Measurements from ENCODE around the gene CFAP73.

- TF ChIP-seq GATA3 (IDR thresholded peaks at IDR 0.05; ENCODE audit: low read depth, low read length) (no peak), GATA2 (IDR thresholded peaks at IDR 0.05; ENCODE audit: low read depth, low read length) (no peak)
Observed at GRCh38 chr12:113167868-113168267, 18.3 kb downstream of the CFAP73 start.

Measured in SH-SY5Y (cell line).